Neural cell (in vitro differentiated cells): Measurements from ENCODE around the gene NCK2. TPM values are rescaled to one million over a fixed set of nuclear protein-coding genes. Genes with fewer than 3 reads are reported as not detected.

Experiments used
- H2AFZ ChIP-seq: fragments of 200-600, 300-800 bp; sonication (generic), shearing (Covaris generic); 2 replicates; pipeline ENCODE4 v1.6.0; 2014; ENCODE audit warnings: low read depth, mild to moderate bottlenecking, antibody characterized with exemption, low read length, moderate library complexity
- H3F3A ChIP-seq: fragments of 200-600 bp; shearing (Covaris generic); 2 replicates; pipeline ENCODE4 v1.6.1; 2016; ENCODE audit warnings: mild to moderate bottlenecking, moderate library complexity, mixed read lengths, antibody characterized with exemption, low read length; ENCODE audit not compliant: insufficient read depth, poor library complexity, severe bottlenecking
- H3K27ac ChIP-seq: fragments of 200-600, 300-800 bp; sonication (generic), shearing (Covaris generic); 2 replicates; pipeline ENCODE4 v1.5.1; 2014; ENCODE audit warnings: mild to moderate bottlenecking, low read length, moderate library complexity
- H3K27me3 ChIP-seq: fragments of 300-800, 200-600 bp; sonication (generic), shearing (Covaris generic); 2 replicates; pipeline ENCODE4 v1.6.0; 2014; ENCODE audit warnings: mild to moderate bottlenecking, low read depth, low read length, moderate library complexity; ENCODE audit not compliant: insufficient read depth
- H3K36me3 ChIP-seq: fragments of 300-800, 200-600 bp; sonication (generic), shearing (Covaris generic); 2 replicates; pipeline ENCODE4 v1.5.1; 2014; ENCODE audit warnings: mild to moderate bottlenecking, antibody characterized with exemption, low read length, moderate library complexity; ENCODE audit not compliant: insufficient read depth
- H3K4me2 ChIP-seq: fragments of 300-800, 200-600 bp; sonication (generic), shearing (Covaris generic); 2 replicates; pipeline ENCODE4 v1.6.0; 2014; ENCODE audit warnings: mild to moderate bottlenecking, low read length
- H3K4me3 ChIP-seq: fragments of 300-800, 200-600 bp; sonication (generic), shearing (Covaris generic); 2 replicates; pipeline ENCODE4 v1.5.1; 2014; ENCODE audit warnings: mild to moderate bottlenecking, low read length, moderate library complexity
- H3K79me2 ChIP-seq: fragments of 200-600 bp; shearing (Covaris generic); replicated peaks from 2 replicates; pipeline ENCODE4 v1.6.0; 2014; ENCODE audit warnings: mild to moderate bottlenecking, low read length, moderate library complexity; ENCODE audit not compliant: insufficient read depth
- H3K9ac ChIP-seq: fragments of 300-800, 200-600 bp; sonication (generic), shearing (Covaris generic); 2 replicates; pipeline ENCODE4 v1.6.1; 2016; ENCODE audit warnings: mild to moderate bottlenecking, low read length, mixed read lengths
- H3K9me2 ChIP-seq: fragments of 200-600 bp; shearing (Covaris generic); 2 replicates; pipeline ENCODE4 v1.6.1; 2016; ENCODE audit warnings: mild to moderate bottlenecking, low read length, mixed read lengths; ENCODE audit not compliant: insufficient read depth
- H3K9me3 ChIP-seq: fragments of 200-600, 300-800 bp; sonication (generic), shearing (Covaris generic); 2 replicates; pipeline ENCODE4 v1.6.1; 2016; ENCODE audit warnings: mild to moderate bottlenecking, mixed run types, low read length, moderate library complexity, mixed read lengths
- H4K20me1 ChIP-seq: fragments of 200-600 bp; shearing (Covaris generic); 2 replicates; pipeline ENCODE4 v1.6.1; 2016; ENCODE audit warnings: mild to moderate bottlenecking, mixed run types; ENCODE audit not compliant: insufficient read depth
- EP300 ChIP-seq: fragments of 450-650 bp; conservative IDR thresholded peaks from 2 replicates; pipeline ENCODE4 v1.6.1; 2014; ENCODE audit warnings: antibody characterized with exemption, mild to moderate bottlenecking, moderate library complexity; ENCODE audit not compliant: poor library complexity, severe bottlenecking
- EZH2 ChIP-seq: fragments of 200-600, 300-800 bp; shearing (Covaris generic), sonication (generic); IDR thresholded peaks from 2 replicates; pipeline ENCODE4 v1.6.1; 2014; ENCODE audit warnings: antibody characterized with exemption, low read length, borderline replicate concordance, mild to moderate bottlenecking; ENCODE audit not compliant: insufficient read depth, poor library complexity, severe bottlenecking
- MXI1 ChIP-seq: fragments of 450-650 bp; conservative IDR thresholded peaks from 2 replicates; pipeline ENCODE4 v1.6.1; 2014; ENCODE audit warnings: antibody characterized with exemption, mild to moderate bottlenecking; ENCODE audit not compliant: poor library complexity, severe bottlenecking
- POLR2AphosphoS5 ChIP-seq: IDR thresholded peaks from 2 replicates; pipeline ENCODE4 v1.6.1; 2012
- RAD21 ChIP-seq: fragments of 450-650 bp; conservative IDR thresholded peaks from 2 replicates; pipeline ENCODE4 v1.6.1; 2014; ENCODE audit warnings: antibody characterized with exemption, mild to moderate bottlenecking, moderate library complexity
- SMC3 ChIP-seq: fragments of 450-650 bp; conservative IDR thresholded peaks from 2 replicates; pipeline ENCODE4 v1.6.1; 2014; ENCODE audit warnings: antibody characterized with exemption, mild to moderate bottlenecking, moderate library complexity; ENCODE audit not compliant: poor library complexity
- TAF1 ChIP-seq: IDR thresholded peaks from 2 replicates; pipeline ENCODE4 v1.6.1; 2012; ENCODE audit warnings: low read depth
- polyA plus RNA-seq: library from polyadenylated mRNA; depleted of rRNA; stranded (reverse); fragments of >200 nt; gene quantifications from 2 replicates; pipeline ENCODE4 v1.2.3, GENCODE V29; 2014
- TF ChIP-seq, protein P1 (sequence below): fragments of 450-650 bp; IDR thresholded peaks from 2 replicates; pipeline ENCODE4 v1.5.1; 2014; ENCODE audit warnings: antibody characterized with exemption, mild to moderate bottlenecking, moderate library complexity; ENCODE audit not compliant: poor library complexity, severe bottlenecking
- TF ChIP-seq, protein P2 (sequence below): IDR thresholded peaks from 2 replicates; pipeline ENCODE4 v1.6.1; 2012; ENCODE audit warnings: borderline replicate concordance

The NCK2 gene
- polyA plus RNA-seq, 1 donor from 2014 or later, result 49.4 TPM

DNA sequence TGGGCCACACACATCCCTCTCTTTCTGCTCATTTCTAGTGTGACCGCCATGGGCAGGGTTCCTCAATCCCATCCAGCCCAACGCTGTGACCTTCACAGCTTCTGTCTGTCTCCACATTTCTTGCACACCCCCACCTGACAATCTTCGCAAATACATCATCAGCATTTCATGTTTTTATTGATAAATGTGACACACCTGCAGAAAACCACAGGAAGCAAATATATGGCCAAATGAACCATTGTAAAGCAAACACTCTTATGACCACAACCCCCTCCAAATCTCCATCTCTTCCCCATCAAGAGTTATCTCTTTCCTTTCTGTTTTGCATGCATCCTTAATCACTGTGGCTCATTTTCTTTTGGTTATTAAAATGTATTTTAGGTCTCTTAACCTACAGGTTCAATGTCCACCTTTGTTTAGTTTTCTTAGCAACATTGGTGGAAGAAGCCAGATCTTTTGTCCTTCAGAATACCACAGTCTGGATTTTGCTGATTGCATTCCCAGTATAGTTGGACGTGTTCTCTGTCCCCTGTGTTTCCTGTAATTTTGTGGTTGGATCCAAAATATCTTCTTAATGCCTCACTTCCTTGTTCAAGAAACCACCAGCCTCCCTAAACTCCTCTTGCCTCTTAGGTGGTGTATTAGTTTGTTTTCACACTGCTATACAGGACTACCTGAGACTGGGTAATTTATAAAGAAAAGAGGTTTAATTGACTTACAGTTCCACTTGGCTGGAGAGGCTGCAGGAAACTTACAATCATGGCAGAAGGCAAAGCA is 9.8 kb upstream of the NCK2 start (continued):
- TF ChIP-seq MXI1 (no peak), EP300 (no peak), POLR2AphosphoS5 (no peak), EZH2 (no peak)

DNA sequence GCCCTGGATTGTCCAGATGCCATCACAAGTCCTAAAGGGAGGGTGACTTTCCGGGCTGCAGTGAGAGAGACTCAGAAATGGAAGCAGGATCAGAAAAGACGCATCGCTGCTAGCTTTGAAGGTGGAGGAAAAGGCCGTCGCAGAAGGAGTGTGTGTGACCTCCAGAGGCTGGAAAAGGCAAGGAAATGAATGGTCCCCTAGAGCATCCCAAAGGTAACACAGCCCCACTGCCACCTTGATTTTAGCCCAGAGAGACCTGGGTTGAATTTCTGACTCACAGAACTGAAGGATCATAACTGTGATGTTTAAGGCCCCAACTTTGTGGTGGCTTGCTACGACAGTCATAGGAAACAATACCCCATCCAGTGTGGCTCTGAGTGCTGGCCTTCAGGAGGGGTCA is 8.6 kb upstream of the NCK2 start:
- H3K9ac ChIP-seq, result no peak overlapping the region
- no peaks in the 10 kb centered on the region for H3K9me2 ChIP-seq
- no peak overlapping the region for H3K4me3 ChIP-seq
- no peaks in the 10 kb centered on the region for H3F3A ChIP-seq
- H3K36me3 ChIP-seq, result no peaks in the 10 kb centered on the region
- no peak overlapping the region for H3K4me2 ChIP-seq
- no peak overlapping the region for H3K27ac ChIP-seq
- no peaks in the 10 kb centered on the region for H3K9me3 ChIP-seq
- TF ChIP-seq SMC3 (no peak), RAD21 (no peak), EP300 (no peak), TAF1 (no peak), MXI1 (no peak), EZH2 (no peak), POLR2AphosphoS5 (no peak)
- TF ChIP-seq, protein P1, sequence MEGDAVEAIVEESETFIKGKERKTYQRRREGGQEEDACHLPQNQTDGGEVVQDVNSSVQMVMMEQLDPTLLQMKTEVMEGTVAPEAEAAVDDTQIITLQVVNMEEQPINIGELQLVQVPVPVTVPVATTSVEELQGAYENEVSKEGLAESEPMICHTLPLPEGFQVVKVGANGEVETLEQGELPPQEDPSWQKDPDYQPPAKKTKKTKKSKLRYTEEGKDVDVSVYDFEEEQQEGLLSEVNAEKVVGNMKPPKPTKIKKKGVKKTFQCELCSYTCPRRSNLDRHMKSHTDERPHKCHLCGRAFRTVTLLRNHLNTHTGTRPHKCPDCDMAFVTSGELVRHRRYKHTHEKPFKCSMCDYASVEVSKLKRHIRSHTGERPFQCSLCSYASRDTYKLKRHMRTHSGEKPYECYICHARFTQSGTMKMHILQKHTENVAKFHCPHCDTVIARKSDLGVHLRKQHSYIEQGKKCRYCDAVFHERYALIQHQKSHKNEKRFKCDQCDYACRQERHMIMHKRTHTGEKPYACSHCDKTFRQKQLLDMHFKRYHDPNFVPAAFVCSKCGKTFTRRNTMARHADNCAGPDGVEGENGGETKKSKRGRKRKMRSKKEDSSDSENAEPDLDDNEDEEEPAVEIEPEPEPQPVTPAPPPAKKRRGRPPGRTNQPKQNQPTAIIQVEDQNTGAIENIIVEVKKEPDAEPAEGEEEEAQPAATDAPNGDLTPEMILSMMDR, result no peak
- TF ChIP-seq, protein P2, sequence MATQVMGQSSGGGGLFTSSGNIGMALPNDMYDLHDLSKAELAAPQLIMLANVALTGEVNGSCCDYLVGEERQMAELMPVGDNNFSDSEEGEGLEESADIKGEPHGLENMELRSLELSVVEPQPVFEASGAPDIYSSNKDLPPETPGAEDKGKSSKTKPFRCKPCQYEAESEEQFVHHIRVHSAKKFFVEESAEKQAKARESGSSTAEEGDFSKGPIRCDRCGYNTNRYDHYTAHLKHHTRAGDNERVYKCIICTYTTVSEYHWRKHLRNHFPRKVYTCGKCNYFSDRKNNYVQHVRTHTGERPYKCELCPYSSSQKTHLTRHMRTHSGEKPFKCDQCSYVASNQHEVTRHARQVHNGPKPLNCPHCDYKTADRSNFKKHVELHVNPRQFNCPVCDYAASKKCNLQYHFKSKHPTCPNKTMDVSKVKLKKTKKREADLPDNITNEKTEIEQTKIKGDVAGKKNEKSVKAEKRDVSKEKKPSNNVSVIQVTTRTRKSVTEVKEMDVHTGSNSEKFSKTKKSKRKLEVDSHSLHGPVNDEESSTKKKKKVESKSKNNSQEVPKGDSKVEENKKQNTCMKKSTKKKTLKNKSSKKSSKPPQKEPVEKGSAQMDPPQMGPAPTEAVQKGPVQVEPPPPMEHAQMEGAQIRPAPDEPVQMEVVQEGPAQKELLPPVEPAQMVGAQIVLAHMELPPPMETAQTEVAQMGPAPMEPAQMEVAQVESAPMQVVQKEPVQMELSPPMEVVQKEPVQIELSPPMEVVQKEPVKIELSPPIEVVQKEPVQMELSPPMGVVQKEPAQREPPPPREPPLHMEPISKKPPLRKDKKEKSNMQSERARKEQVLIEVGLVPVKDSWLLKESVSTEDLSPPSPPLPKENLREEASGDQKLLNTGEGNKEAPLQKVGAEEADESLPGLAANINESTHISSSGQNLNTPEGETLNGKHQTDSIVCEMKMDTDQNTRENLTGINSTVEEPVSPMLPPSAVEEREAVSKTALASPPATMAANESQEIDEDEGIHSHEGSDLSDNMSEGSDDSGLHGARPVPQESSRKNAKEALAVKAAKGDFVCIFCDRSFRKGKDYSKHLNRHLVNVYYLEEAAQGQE, result no peak
- H2AFZ ChIP-seq, result no peak overlapping the region
- no peaks in the 10 kb centered on the region for H3K27me3 ChIP-seq
- H3K79me2 ChIP-seq, result no peaks in the 10 kb centered on the region
- H4K20me1 ChIP-seq, result no peaks in the 10 kb centered on the region

DNA sequence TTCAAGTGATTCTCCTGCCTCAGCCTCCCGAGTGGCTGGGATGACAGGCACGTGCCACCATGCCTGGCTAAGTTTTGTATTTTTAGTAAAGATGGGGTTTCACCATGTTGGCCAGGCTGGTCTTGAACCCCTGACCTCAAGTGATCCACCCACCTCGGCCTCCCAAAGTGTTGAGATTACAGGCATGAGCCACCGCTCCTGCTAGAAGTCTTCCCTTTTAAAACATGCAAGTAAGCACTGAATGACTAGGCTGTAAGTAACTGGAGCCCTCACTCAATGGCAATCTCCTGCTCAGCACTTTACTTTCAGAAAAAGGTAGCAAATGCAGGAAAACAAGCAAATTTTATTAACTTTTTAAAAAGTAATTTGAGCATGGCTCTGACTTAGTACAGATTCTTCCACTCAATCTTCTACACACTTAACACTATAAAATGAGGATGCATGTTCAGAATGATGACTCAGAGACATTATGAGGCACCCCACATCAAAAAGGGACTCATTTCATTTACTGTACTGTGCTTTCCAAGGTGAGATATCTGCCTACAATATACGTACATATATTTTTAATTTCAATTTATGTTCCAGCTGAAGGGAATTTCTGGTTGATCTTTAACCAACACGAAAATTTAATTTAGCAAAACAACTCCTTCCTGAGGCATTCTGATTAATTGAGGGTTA is 6.6 kb upstream of the NCK2 start:
- H3K9me2 ChIP-seq, result no peaks in the 10 kb centered on the region
- H3K9ac ChIP-seq, result no peak overlapping the region
- TF ChIP-seq, protein P2, result no peak
- TF ChIP-seq SMC3, result no peak
- no peak for TF ChIP-seq TAF1
- TF ChIP-seq MXI1, result no peak
- TF ChIP-seq EZH2, result no peak
- TF ChIP-seq POLR2AphosphoS5, result no peak
- TF ChIP-seq EP300, result no peak
- no peak overlapping the region for H3K4me3 ChIP-seq
- H3K36me3 ChIP-seq, result no peaks in the 10 kb centered on the region
- no peaks in the 10 kb centered on the region for H3F3A ChIP-seq
- no peak overlapping the region for H3K27ac ChIP-seq
- no peak overlapping the region for H2AFZ ChIP-seq
- H3K27me3 ChIP-seq, result no peaks in the 10 kb centered on the region
- H3K79me2 ChIP-seq, result no peaks in the 10 kb centered on the region
- no peak overlapping the region for H3K4me2 ChIP-seq
- no peaks in the 10 kb centered on the region for H4K20me1 ChIP-seq
- no peaks in the 10 kb centered on the region for H3K9me3 ChIP-seq
